Neural progenitor cell (in vitro differentiated cells): Measurements from ENCODE around the gene PREX1.

Source experiments
- CTCF ChIP-seq: fragments of 200-600 bp; sonication (generic); IDR thresholded peaks from 2 replicates; pipeline ENCODE4 v1.5.1; 2017; ENCODE audit warnings: antibody characterized with exemption, mild to moderate bottlenecking
- EZH2 ChIP-seq: fragments of 200-600 bp; sonication (generic); IDR thresholded peaks from 2 replicates; pipeline ENCODE4 v1.6.1; 2017; ENCODE audit warnings: antibody characterized with exemption, mild to moderate bottlenecking, moderate library complexity
- EZH2phosphoT487 ChIP-seq: fragments of 200-600 bp; sonication (generic); IDR thresholded peaks from 2 replicates; pipeline ENCODE4 v1.6.1; 2017; ENCODE audit warnings: antibody characterized with exemption

GRCh38 chr20:48805716-48806115, 22.1 kb downstream of the PREX1 start:
- no peak for TF ChIP-seq CTCF
- TF ChIP-seq EZH2: no peak
- no peak for TF ChIP-seq EZH2phosphoT487
